GM12875 (cell line): ENCODE data around the gene OSBPL5.

Source experiments
- H3K4me3 ChIP-seq: one replicate; pipeline ENCODE4 v1.5.1; 2011; ENCODE audit warnings: low read depth, low read length, control low read depth
- CTCF ChIP-seq: IDR thresholded peaks from 2 replicates; pipeline ENCODE4 v1.5.1; 2011; ENCODE audit warnings: low read depth, mild to moderate bottlenecking, control low read depth, inconsistent platforms, low read length, moderate library complexity, borderline replicate concordance; ENCODE audit not compliant: insufficient read depth

The OSBPL5 gene

GRCh38 chr11:3197044-3197695, 32.1 kb upstream of the OSBPL5 start:
- no peak overlapping the region for H3K4me3 ChIP-seq
- no peak for TF ChIP-seq CTCF

GRCh38 chr11:3196161-3197043, 31.3 kb upstream of the OSBPL5 start:
- no peak for TF ChIP-seq CTCF
- H3K4me3 ChIP-seq, result no peak overlapping the region

GRCh38 chr11:3195251-3196160, 30.4 kb upstream of the OSBPL5 start:
- TF ChIP-seq CTCF, result no peak
- no peak overlapping the region for H3K4me3 ChIP-seq

- no peak overlapping the region for H3K4me3 ChIP-seq
- no peak for TF ChIP-seq CTCF
Measured at GRCh38 chr11:3194016-3194816, 29.1 kb upstream of the OSBPL5 start.

- no peak overlapping the region for H3K4me3 ChIP-seq
- TF ChIP-seq CTCF, result no peak
Measured at GRCh38 chr11:3193373-3194015, 28.4 kb upstream of the OSBPL5 start.

GRCh38 chr11:3192511-3193372, 27.6 kb upstream of the OSBPL5 start:
- no peak for TF ChIP-seq CTCF
- H3K4me3 ChIP-seq, result no peak overlapping the region
